Activated T-helper 1 cell treated with anti-CD3 and anti-CD28 coated beads, Interleukin-2, amount 50 U/mL, for 16 hours (primary cell): ENCODE results near the gene RNF220.
"Not testable (repeated sequence)": the region's sequence is repeated elsewhere in the genome, so short reads cannot be mapped to it uniquely, and the experiment has no call there.

Experiments
- DNase-seq, 2 donors: peaks; one replicate each; pipeline ENCODE4 v3.0.0-alpha.2; 2020; ENCODE audit warnings: low read depth in 1 of 2, low spot score in 1 of 2

Gene RNF220

GRCh38 chr1:44648529-44649250 is 243.6 kb downstream of the RNF220 start:
- no peak for DNase-seq

DNA sequence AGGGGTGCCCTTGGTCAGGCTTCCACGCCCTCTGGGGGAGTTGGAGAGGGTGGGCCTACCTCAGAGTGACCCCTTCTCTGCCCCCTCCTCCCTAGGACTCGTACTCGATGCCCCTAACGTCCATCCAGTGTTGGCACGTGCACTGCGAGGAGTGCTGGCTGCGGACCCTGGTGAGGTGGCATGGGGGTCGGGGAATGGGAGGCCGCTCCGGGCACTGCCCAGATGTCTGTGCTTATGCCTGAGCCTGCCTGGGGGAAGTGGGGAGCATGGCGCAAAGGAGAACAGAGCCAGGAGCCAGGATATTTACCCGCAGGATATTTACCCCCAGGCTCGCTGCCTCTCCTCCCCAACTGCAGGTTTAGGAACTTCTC is 244.7 kb downstream of the RNF220 start:
- no peak for DNase-seq

DNA sequence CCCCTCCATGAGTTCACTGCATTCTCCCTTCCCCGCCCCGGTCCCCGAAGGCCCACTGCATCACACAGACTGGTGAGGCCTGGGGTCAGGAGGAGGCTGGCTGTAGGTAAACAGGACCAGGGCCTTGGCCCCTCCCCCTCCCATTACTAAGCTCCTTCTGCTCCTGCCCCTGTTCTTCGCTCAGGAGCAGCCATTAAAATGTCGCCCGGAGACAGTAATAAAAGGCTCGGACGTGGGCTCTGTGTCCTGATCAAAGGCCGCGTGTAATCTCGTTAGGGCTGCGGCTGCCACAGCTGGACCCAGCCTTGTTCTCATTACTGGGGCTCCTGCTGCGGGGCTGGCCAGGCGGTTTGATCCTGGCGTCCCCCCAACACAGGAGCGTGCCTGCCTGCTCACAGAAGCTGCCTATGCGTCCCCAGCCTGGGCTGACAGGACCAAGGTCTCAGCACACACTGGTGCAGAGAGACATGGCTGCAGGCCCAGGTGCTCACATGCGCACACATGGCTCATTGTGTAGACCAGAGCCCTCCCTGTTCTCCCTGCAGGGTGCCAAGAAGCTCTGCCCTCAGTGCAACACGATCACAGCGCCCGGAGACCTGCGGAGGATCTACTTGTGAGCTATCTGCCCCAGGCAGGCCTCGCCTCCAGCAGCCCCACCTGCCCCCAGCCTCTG is 245.2 kb downstream of the RNF220 start:
- DNase-seq: no peak

DNA sequence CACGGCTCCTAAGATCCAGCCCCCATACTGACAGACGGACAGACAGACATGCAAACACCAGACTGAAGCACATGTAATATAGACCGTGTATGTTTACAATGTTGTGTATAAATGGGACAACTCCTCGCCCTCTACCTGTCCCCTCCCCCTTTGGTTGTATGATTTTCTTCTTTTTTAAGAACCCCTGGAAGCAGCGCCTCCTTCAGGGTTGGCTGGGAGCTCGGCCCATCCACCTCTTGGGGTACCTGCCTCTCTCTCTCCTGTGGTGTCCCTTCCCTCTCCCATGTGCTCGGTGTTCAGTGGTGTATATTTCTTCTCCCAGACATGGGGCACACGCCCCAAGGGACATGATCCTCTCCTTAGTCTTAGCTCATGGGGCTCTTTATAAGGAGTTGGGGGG is 246.0 kb downstream of the RNF220 start:
- no peak for DNase-seq

- peak; percentile 59 to 62 for DNase-seq
Observed at GRCh38 chr1:44652445-44653106, 247.5 kb downstream of the RNF220 start.

DNA sequence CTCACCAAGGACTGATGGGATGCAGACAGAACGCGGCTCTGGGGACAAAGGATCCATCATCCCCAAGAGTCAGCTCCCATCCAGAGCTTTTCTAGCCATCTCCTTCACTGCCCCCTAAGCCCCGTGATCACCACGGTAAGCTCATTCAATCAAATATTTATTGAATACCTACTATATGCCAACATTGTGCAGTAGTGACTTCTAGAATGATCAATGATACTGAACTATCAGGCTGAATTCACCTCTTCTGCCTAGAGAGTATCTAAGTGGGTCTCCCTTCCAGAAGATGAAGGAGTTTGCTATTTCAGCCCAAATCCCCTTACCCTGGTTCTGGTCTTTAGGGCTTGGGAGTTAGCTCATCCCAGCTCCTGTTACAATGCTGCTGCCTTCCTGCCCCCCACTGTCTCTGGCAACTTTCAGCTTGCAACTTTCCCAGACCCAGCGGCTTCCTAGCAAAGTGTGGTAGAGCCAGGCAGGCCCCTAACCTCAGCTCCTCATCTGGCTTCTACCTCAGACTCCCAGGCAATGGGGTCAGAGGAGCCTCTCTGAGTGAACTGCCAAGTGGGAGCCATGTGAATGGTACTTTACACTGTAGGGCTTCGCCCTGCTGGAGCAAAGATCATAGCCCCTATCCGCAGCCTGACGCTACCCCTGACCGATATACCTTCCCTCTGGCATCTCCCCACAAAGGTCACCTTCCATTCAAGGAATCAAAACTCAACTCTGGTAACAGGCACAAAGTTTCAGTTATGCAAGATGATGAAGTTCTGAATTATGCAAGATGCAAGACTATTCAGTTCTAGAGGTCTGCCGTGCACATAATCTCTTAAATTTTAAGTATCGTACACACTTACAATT is 248.3 kb downstream of the RNF220 start:
- no peak for DNase-seq

- no peak for DNase-seq
Observed at GRCh38 chr1:44654621-44655187, 249.6 kb downstream of the RNF220 start.

DNA sequence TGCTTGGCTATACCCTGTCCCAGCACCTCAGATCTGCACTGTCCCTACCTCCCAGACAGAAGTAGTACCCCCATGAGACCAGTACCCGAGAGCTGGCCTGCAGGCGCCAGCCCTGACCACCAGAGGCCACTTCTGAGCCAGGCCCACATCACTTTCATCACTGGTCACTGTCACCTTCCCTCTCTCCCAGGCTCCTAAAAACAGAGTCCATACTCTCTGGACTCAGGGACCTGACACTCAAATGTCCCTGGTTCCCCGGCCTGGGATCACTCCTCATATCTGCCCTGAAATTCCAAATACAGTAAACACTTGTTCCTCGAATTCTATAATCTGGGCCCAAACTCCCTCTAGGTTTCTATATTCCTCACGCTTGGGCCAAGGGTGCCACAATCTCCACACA is 250.6 kb downstream of the RNF220 start:
- DNase-seq: no peak

DNA sequence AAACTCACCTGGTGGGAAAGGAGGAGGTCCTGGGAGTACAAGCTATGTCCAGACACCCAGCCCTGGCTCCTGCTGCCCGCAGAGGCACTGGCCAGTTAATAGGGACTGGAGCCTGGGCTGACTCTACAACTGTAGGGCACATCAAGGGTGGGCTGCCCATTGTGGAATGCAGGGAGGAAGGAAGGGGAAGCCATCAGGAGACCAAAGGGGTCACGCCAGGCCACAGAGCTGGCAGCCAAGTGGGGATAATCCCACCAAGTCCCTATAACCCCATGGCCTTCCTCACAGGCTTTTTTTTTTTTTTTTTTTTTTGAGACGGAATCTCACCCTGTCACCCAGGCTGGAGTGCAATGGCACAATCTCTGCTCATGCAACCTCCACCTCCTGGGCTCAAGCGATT is 254.5 kb downstream of the RNF220 start:
- DNase-seq: no peak

DNA sequence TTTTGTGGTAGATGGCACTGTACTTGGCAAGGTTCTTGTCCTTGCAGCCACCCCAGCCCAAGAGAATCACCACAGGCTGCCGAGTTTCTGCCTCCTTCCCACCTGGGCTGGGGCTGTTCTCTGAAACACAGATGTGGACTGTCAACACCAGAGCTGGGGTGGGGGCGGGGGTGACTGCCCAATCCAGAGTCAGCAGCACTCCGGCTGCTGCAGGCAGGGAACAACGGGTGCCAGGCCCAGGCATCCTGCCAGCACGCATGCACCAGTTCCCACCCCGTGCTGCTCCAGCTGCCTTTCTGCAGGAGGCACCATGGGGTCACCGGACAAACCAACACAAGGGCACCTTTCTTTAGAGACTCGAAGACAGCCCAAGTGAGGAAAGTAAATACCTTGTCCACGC is 255.1 kb downstream of the RNF220 start:
- DNase-seq: no peak

GRCh38 chr1:44661781-44662682 is 257.0 kb downstream of the RNF220 start:
- DNase-seq: no peak

DNA sequence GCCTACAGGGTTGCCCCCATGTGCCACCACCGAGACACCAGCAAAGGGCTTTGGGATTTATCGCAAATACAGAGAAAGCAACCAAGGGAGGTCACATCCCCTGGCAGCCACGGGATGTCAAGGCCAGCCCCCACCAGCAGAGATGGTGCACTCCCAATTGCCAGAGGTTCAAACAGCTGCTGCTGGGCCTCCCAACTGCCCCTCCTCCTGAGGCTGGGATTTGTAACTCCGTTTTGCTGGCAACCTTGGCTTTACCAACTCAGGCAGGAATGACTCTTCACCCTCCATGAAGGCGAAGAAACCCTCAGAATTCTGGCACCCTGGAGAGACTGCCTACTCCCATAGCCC is 257.6 kb downstream of the RNF220 start:
- no peak for DNase-seq

- DNase-seq: no peak
Observed at GRCh38 chr1:44663417-44663816, 258.4 kb downstream of the RNF220 start.

DNA sequence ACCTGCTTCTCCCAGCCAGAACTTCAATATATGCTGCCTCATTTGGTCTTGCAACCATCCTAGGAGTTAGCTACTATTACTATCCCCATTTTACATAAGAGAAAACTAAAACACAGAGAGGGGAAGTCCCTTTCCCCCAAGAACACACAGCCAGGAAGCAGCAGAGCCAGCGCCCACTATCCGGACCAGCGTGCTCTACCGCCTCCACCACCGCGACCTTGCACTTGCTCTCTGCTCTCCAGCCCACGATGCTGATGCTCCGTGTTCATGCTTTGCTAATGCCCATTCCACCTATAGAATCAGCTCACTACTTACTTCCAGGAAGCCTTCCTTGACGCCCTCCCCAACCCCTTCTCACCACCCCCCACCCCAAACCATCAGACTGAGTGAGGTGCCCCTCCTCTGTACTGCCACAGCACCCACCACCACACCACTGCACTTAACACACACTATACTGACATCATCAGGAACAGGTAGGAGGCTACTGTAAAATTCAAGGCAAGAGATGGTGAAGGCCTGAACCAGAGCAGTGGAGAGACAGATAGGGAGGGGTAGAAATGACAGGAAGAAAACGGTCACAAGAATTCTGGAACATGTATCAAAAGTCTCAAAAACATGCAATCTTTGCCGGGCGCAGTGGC is 259.8 kb downstream of the RNF220 start:
- DNase-seq: no peak

GRCh38 chr1:44666719-44667118 is 261.7 kb downstream of the RNF220 start:
- not testable (repeated sequence) for DNase-seq

- DNase-seq: no peak
Observed at GRCh38 chr1:44670751-44671640, 265.9 kb downstream of the RNF220 start.

- DNase-seq: no peak
Observed at GRCh38 chr1:44672254-44672955, 267.4 kb downstream of the RNF220 start.
